IMR-90 (cell line): ENCODE data around the gene CYTH1. TPM values are rescaled to one million over a fixed set of nuclear protein-coding genes. Genes with fewer than 3 reads are reported as not detected.

ENCODE experiments used
- ATAC-seq: fragments of 200-7000 bp; cut with Tn5 transposase; 2 replicates; pipeline ENCODE4 v1.9.1; 2020; ENCODE audit warnings: low read depth, mild to moderate bottlenecking, moderate library complexity
- BruUV-seq: library from RNA; stranded (reverse); fragments of 400-500 nt; replicated peaks from 2 replicates; lab custom pipeline; 2021; lab: Mats Ljungman, UMichigan
- CTCF ChIA-PET: fragments of 300-600 bp; formaldehyde crosslinking; extraction: SDS; loops from one replicate; lab custom pipeline; 2021; ENCODE audit warnings: antibody characterized with exemption; lab: Yijun Ruan, JAX
- POLR2A ChIA-PET: fragments of 300-600 bp; sonication (Branson Sonifier 250); formaldehyde crosslinking; loops from one replicate; lab custom pipeline; 2022; ENCODE audit warnings: antibody characterized with exemption; ENCODE audit not compliant: unreplicated experiment; lab: Charles Lee
- DNase-seq: peaks from one replicate; pipeline ENCODE4 v3.0.0; 2013
- H2AFZ ChIP-seq: replicated peaks from 2 replicates; pipeline ENCODE3; 2013; ENCODE audit warnings: low read length, mild to moderate bottlenecking; ENCODE audit not compliant: poor library complexity
- H2AK5ac ChIP-seq: 2 replicates; pipeline ENCODE4 v1.6.1; 2013; ENCODE audit warnings: low read depth, low read length, inconsistent platforms
- H2AK9ac ChIP-seq: replicated peaks from 2 replicates; pipeline ENCODE3; 2013; ENCODE audit warnings: mild to moderate bottlenecking, low read depth, low read length, moderate library complexity; ENCODE audit not compliant: poor library complexity
- H2BK120ac ChIP-seq: 2 replicates; pipeline ENCODE4 v1.6.1; 2013; ENCODE audit warnings: low read depth, low read length, inconsistent platforms
- H2BK15ac ChIP-seq: 3 replicates; pipeline ENCODE4 v1.6.1; 2013; ENCODE audit warnings: low read depth, low read length, inconsistent platforms
- H2BK20ac ChIP-seq: 2 replicates; pipeline ENCODE4 v1.6.1; 2013; ENCODE audit warnings: low read depth, mild to moderate bottlenecking, inconsistent platforms, low read length, moderate library complexity
- H2BK5ac ChIP-seq: 2 replicates; pipeline ENCODE4 v1.6.1; 2013; ENCODE audit warnings: mild to moderate bottlenecking, low read depth, low read length, inconsistent platforms; ENCODE audit not compliant: poor library complexity, severe bottlenecking
- H3K14ac ChIP-seq: replicated peaks from 2 replicates; pipeline ENCODE4 v1.6.1; 2013; ENCODE audit warnings: low read depth, low read length, inconsistent platforms
- H3K18ac ChIP-seq: 2 replicates; pipeline ENCODE4 v1.6.1; 2013; ENCODE audit warnings: low read depth, low read length, control low read depth
- H3K23ac ChIP-seq: 2 replicates; pipeline ENCODE4 v1.6.1; 2013; ENCODE audit warnings: low read depth, low read length, inconsistent platforms
- H3K27ac ChIP-seq: 2 replicates; pipeline ENCODE4 v1.5.1; 2013; ENCODE audit warnings: mild to moderate bottlenecking, control low read depth, low read length; ENCODE audit not compliant: insufficient read depth
- H3K27me3 ChIP-seq: 2 replicates; pipeline ENCODE4 v1.6.1; 2013; ENCODE audit warnings: low read length; ENCODE audit not compliant: control insufficient read depth, insufficient read depth
- H3K36me3 ChIP-seq: 2 replicates; pipeline ENCODE4 v1.6.1; 2013; ENCODE audit warnings: low read length, mixed read lengths; ENCODE audit not compliant: control insufficient read depth, insufficient read depth
- H3K4ac ChIP-seq: 2 replicates; pipeline ENCODE4 v1.6.1; 2013; ENCODE audit warnings: low read depth, low read length, inconsistent platforms
- H3K4me1 ChIP-seq: 2 replicates; pipeline ENCODE4 v1.6.1; 2013; ENCODE audit warnings: low read length, mixed read lengths; ENCODE audit not compliant: control insufficient read depth, insufficient read depth
- H3K4me2 ChIP-seq: 2 replicates; pipeline ENCODE4 v1.6.1; 2013; ENCODE audit warnings: low read depth, mild to moderate bottlenecking, control low read depth, low read length, moderate library complexity
- H3K4me3 ChIP-seq: 2 replicates; pipeline ENCODE4 v1.5.1; 2013; ENCODE audit warnings: low read depth, mild to moderate bottlenecking, control low read depth, low read length, moderate library complexity; ENCODE audit not compliant: insufficient read depth
- H3K56ac ChIP-seq: 2 replicates; pipeline ENCODE4 v1.6.1; 2013; ENCODE audit warnings: low read length, inconsistent platforms; ENCODE audit not compliant: insufficient read depth; ENCODE audit errors: extremely low read depth
- H3K79me1 ChIP-seq, 2 experiments: 2 replicates each; pipeline ENCODE4 v1.6.1; 2013; ENCODE audit warnings: low read length in 2 of 2, inconsistent platforms in 1 of 2, low read depth in 1 of 2
- H3K9ac ChIP-seq: 2 replicates; pipeline ENCODE4 v1.6.1; 2013; ENCODE audit warnings: low read depth, low read length, control low read depth
- H3K9me1 ChIP-seq: 2 replicates; pipeline ENCODE4 v1.6.1; 2013; ENCODE audit warnings: low read length, inconsistent platforms; ENCODE audit not compliant: insufficient read depth
- H3K9me3 ChIP-seq: 2 replicates; pipeline ENCODE4 v1.6.1; 2013; ENCODE audit warnings: low read length; ENCODE audit not compliant: control insufficient read depth, insufficient read depth
- H4K20me1 ChIP-seq: 2 replicates; pipeline ENCODE4 v1.6.1; 2013; ENCODE audit warnings: low read length, inconsistent platforms; ENCODE audit not compliant: insufficient read depth
- H4K5ac ChIP-seq: 2 replicates; pipeline ENCODE4 v1.6.1; 2013; ENCODE audit warnings: mild to moderate bottlenecking, low read depth, low read length, control low read depth
- H4K8ac ChIP-seq, 2 experiments: 2 replicates each; pipeline ENCODE4 v1.6.1; 2013; ENCODE audit warnings: low read depth in 2 of 2, low read length in 2 of 2, control low read depth in 1 of 2, inconsistent platforms in 1 of 2
- H4K91ac ChIP-seq: 2 replicates; pipeline ENCODE4 v1.6.1; 2013; ENCODE audit warnings: low read depth, low read length, inconsistent platforms; ENCODE audit not compliant: insufficient read depth
- BHLHE40 ChIP-seq: fragments of 150-350 bp; IDR thresholded peaks from 2 replicates; pipeline ENCODE4 v1.6.1; 2016; ENCODE audit warnings: mild to moderate bottlenecking, low read depth, low read length
- CEBPB ChIP-seq: IDR thresholded peaks from 2 replicates; pipeline ENCODE4 v1.6.1; 2012; ENCODE audit warnings: low read depth, low read length, improper control_type of control experiment
- CTCF ChIP-seq: conservative IDR thresholded peaks from 2 replicates; pipeline ENCODE4 v1.5.1; 2012; ENCODE audit warnings: mild to moderate bottlenecking, low read depth, low read length, improper control_type of control experiment
- ELK1 ChIP-seq: fragments of 150-350 bp; IDR thresholded peaks from 2 replicates; pipeline ENCODE4 v1.6.1; 2016; ENCODE audit warnings: low read depth, mild to moderate bottlenecking, low read length, moderate library complexity, borderline replicate concordance
- FOS ChIP-seq: fragments of 150-350 bp; IDR thresholded peaks from 2 replicates; pipeline ENCODE4 v1.6.1; 2016; ENCODE audit warnings: low read depth, low read length
- MAFK ChIP-seq: IDR thresholded peaks from 2 replicates; pipeline ENCODE4 v1.6.1; 2012; ENCODE audit warnings: low read depth, low read length, improper control_type of control experiment
- MAZ ChIP-seq: IDR thresholded peaks from 2 replicates; pipeline ENCODE4 v1.6.1; 2012; ENCODE audit warnings: low read depth, mild to moderate bottlenecking, low read length, improper control_type of control experiment, moderate library complexity, borderline replicate concordance
- MXI1 ChIP-seq: IDR thresholded peaks from 2 replicates; pipeline ENCODE4 v1.6.1; 2012; ENCODE audit warnings: low read depth, mild to moderate bottlenecking, low read length, moderate library complexity, borderline replicate concordance
- NFE2L2 ChIP-seq: fragments of 150-350 bp; IDR thresholded peaks from 2 replicates; pipeline ENCODE4 v1.6.1; 2016; ENCODE audit warnings: low read depth, mild to moderate bottlenecking, low read length
- POLR2A ChIP-seq: IDR thresholded peaks from 2 replicates; pipeline ENCODE4 v1.6.1; 2012; ENCODE audit warnings: mild to moderate bottlenecking, low read depth, low read length
- RAD21 ChIP-seq: IDR thresholded peaks from 2 replicates; pipeline ENCODE4 v1.6.1; 2012; ENCODE audit warnings: low read length, improper control_type of control experiment
- RCOR1 ChIP-seq: IDR thresholded peaks from 2 replicates; pipeline ENCODE4 v1.6.1; 2012; ENCODE audit warnings: mild to moderate bottlenecking, low read length, improper control_type of control experiment; ENCODE audit not compliant: insufficient replicate concordance
- SMC3 ChIP-seq: fragments of 150-350 bp; IDR thresholded peaks from 2 replicates; pipeline ENCODE4 v1.6.1; 2016; ENCODE audit warnings: low read depth, mild to moderate bottlenecking, antibody characterized with exemption, low read length, moderate library complexity
- WGBS, 2 experiments: methylation state at CpG; one replicate each; pipeline versions ENCODE4 v1.1.5 to v1.1.7; 2013; ENCODE audit warnings: missing lambda C conversion rate in 2 of 2; ENCODE audit not compliant: insufficient read length in 1 of 2; ENCODE audit errors: extremely low coverage in 2 of 2; 5-methylcytosine and 5-hydroxymethylcytosine counted together
- dilution Hi-C: fragments of 300-500 bp; cut with HindIII; formaldehyde crosslinking; loops from one replicate; pipeline ENCODE4 v1.14.3; 2018; ENCODE audit warnings: low sequenced_read_pairs; ENCODE audit not compliant: unreplicated experiment
- in situ Hi-C: fragments of 300-500 bp; cut with MboI; formaldehyde crosslinking; loops from 3 replicates; pipeline ENCODE4 v1.14.3; 2019; ENCODE audit warnings: low sequenced_read_pairs, inconsistent platforms, mixed read lengths
- intact Hi-C: fragments of 100-400 bp; cut with micrococcal nuclease; formaldehyde crosslinking; loops from 2 replicates; pipeline ENCODE4 v1.10.0; 2022
- polyA plus RNA-seq, 3 experiments: library from polyadenylated mRNA; depleted of rRNA; stranded (reverse); fragments of >200 nt; gene quantifications; 2 replicates each; pipeline ENCODE4 v1.2.3, GENCODE V29; 2012; ENCODE audit warnings: low replicate concordance in 1 of 3
- total RNA-seq: library from RNA; depleted of rRNA; stranded (reverse); fragments of >200 nt; gene quantifications from 2 replicates; pipeline ENCODE4 v1.2.3, GENCODE V29; 2012
- TF ChIP-seq, protein P1 (sequence below): fragments of 150-350 bp; IDR thresholded peaks from 2 replicates; pipeline ENCODE4 v1.6.1; 2017; ENCODE audit warnings: mild to moderate bottlenecking, antibody characterized with exemption, low read length, low read depth

CYTH1 gene
- total and polyA plus RNA-seq, 2 of the 4 experiments (the other 2 are of a cell fraction): 7.9 to 12.4 TPM

- Histone ChIP-seq H3K4me3 (no peak overlapping the region), H3K18ac (no peak overlapping the region), H3K9me3 (no peaks in the 10 kb centered on the region), H3K79me1 (peaks cover 0 to 5% of the 10 kb centered on the region in 2 experiments; a peak in 1 of 4 replicates), H3K23ac (no peak overlapping the region), H2BK20ac (no peak overlapping the region), H3K36me3 (peaks cover 30% of the 10 kb centered on the region; the same call in 1 of the 2 replicates), H4K8ac (no peak overlapping the region), H2BK15ac (no peak overlapping the region), H3K27ac (no peak overlapping the region), H3K4me2 (no peak overlapping the region), H3K9ac (no peak overlapping the region), H3K27me3 (no peaks in the 10 kb centered on the region), H3K4ac (no peak overlapping the region), H4K91ac (no peak overlapping the region), H3K56ac (no peak overlapping the region), H3K4me1 (peaks cover 2% of the 10 kb centered on the region; the same call in 1 of the 2 replicates), H2AFZ (no peak overlapping the region), H2AK5ac (no peak overlapping the region), H2AK9ac (no peak overlapping the region), H4K5ac (no peak overlapping the region), H4K20me1 (no peaks in the 10 kb centered on the region), H3K14ac (no peak overlapping the region), H3K9me1 (peaks cover 6% of the 10 kb centered on the region; the same call in 1 of the 2 replicates), H2BK5ac (no peak overlapping the region), H2BK120ac (no peak overlapping the region)
- TF ChIP-seq ELK1 (no peak), CEBPB (no peak), MAZ (no peak), CTCF (no peak), NFE2L2 (no peak), MAFK (no peak), SMC3 (no peak), MXI1 (no peak), POLR2A (no peak), BHLHE40 (no peak), RAD21 (no peak), RCOR1 (no peak), FOS (no peak)
- TF ChIP-seq, protein P1, sequence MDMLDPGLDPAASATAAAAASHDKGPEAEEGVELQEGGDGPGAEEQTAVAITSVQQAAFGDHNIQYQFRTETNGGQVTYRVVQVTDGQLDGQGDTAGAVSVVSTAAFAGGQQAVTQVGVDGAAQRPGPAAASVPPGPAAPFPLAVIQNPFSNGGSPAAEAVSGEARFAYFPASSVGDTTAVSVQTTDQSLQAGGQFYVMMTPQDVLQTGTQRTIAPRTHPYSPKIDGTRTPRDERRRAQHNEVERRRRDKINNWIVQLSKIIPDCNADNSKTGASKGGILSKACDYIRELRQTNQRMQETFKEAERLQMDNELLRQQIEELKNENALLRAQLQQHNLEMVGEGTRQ: no peak
- ATAC-seq (no peak), DNase-seq (no peak)
- BruUV-seq: no TSS peak
- ChIA-PET POLR2A (no interaction called here), CTCF (no interaction called here)
- dilution Hi-C loops: no loop called here
- 94% methylated on average over 9 of the region's 28 CpGs; no CpG with 5 or more reads in 1 of the 2 experiments for WGBS, 2 experiments
- intact Hi-C loops: no loop called here
- in situ Hi-C loops: no loop called here
Measured at GRCh38 chr17:78674595-78675315, 107.3 kb downstream of the CYTH1 start.
